HepG2 (cell line): ENCODE data around the gene TSN. TPM values are rescaled to one million over a fixed set of nuclear protein-coding genes. Genes with fewer than 3 reads are reported as not detected.

Experiments used
- DMAP1 ChIP-seq: IDR thresholded peaks from 2 replicates; pipeline ENCODE4 v1.6.1; 2016
- ELF3 ChIP-seq: IDR thresholded peaks from 2 replicates; pipeline ENCODE4 v1.6.1; 2016; ENCODE audit warnings: missing genetic modification reagents, missing compliant biosample characterization
- EZH2 ChIP-seq: conservative IDR thresholded peaks from 2 replicates; pipeline ENCODE4 v1.6.1; 2012; ENCODE audit warnings: mild to moderate bottlenecking, low read depth, low read length, moderate library complexity
- HOXA3 ChIP-seq: sonication (generic); formaldehyde crosslinking; IDR thresholded peaks from 2 replicates; pipeline ENCODE4 v1.5.0; 2020; ENCODE audit warnings: missing genetic modification reagents
- MIER2 ChIP-seq: IDR thresholded peaks from 2 replicates; pipeline ENCODE4 v1.6.1; 2016; ENCODE audit warnings: missing biosample characterization, missing genetic modification reagents
- MTF2 ChIP-seq: sonication (generic); formaldehyde crosslinking; IDR thresholded peaks from 2 replicates; pipeline ENCODE4 v1.5.0; 2020; ENCODE audit warnings: missing genetic modification reagents, borderline replicate concordance
- MXD1 ChIP-seq: sonication (generic); formaldehyde crosslinking; IDR thresholded peaks from 2 replicates; pipeline ENCODE4 v1.4.0; 2020; ENCODE audit warnings: mild to moderate bottlenecking, missing genetic modification reagents
- MXD3 ChIP-seq: IDR thresholded peaks from 2 replicates; pipeline ENCODE4 v1.6.1; 2016; ENCODE audit warnings: mild to moderate bottlenecking, missing biosample characterization, missing genetic modification reagents
- NR2C2 ChIP-seq: sonication (generic); formaldehyde crosslinking; IDR thresholded peaks from 2 replicates; pipeline ENCODE4 v1.4.0; 2020; ENCODE audit warnings: missing genetic modification reagents, mild to moderate bottlenecking, moderate library complexity, borderline replicate concordance
- RBFOX2 ChIP-seq: fragments of 200-400 bp; formaldehyde crosslinking; IDR thresholded peaks from 2 replicates; pipeline ENCODE4 v1.6.1; 2017; ENCODE audit warnings: low read depth, mild to moderate bottlenecking, low read length
- RNF219 ChIP-seq: sonication (generic); formaldehyde crosslinking; IDR thresholded peaks from 2 replicates; pipeline ENCODE4 v1.5.0; 2020; ENCODE audit warnings: mild to moderate bottlenecking, missing genetic modification reagents
- TGIF2 ChIP-seq: IDR thresholded peaks from 2 replicates; pipeline ENCODE4 v1.6.1; 2016; ENCODE audit warnings: control low read depth, missing compliant biosample characterization
- ZBTB25 ChIP-seq: IDR thresholded peaks from 2 replicates; pipeline ENCODE4 v1.6.1; 2018; ENCODE audit warnings: missing genetic modification reagents
- ZBTB3 ChIP-seq: sonication (generic); formaldehyde crosslinking; IDR thresholded peaks from 2 replicates; pipeline ENCODE4 v1.4.0; 2020; ENCODE audit warnings: low read depth, mild to moderate bottlenecking, moderate library complexity, missing genetic modification reagents, borderline replicate concordance
- ZFP36L2 ChIP-seq: sonication (generic); formaldehyde crosslinking; IDR thresholded peaks from 2 replicates; pipeline ENCODE4 v1.4.0; 2020; ENCODE audit warnings: missing genetic modification reagents
- ZMAT5 ChIP-seq: sonication (generic); formaldehyde crosslinking; IDR thresholded peaks from 2 replicates; pipeline ENCODE4 v1.5.0; 2020; ENCODE audit warnings: mild to moderate bottlenecking, low read depth, missing genetic modification reagents, borderline replicate concordance
- ZNF230 ChIP-seq: sonication (generic); formaldehyde crosslinking; IDR thresholded peaks from 2 replicates; pipeline ENCODE4 v1.4.0; 2020; ENCODE audit warnings: mild to moderate bottlenecking, missing genetic modification reagents
- ZNF263 ChIP-seq: sonication (generic); formaldehyde crosslinking; IDR thresholded peaks from 2 replicates; pipeline ENCODE4 v1.4.0; 2020; ENCODE audit warnings: missing genetic modification reagents
- ZNF30 ChIP-seq: sonication (generic); formaldehyde crosslinking; IDR thresholded peaks from 2 replicates; pipeline ENCODE4 v1.5.0; 2020; ENCODE audit warnings: mild to moderate bottlenecking, missing genetic modification reagents
- ZNF34 ChIP-seq: sonication (generic); formaldehyde crosslinking; IDR thresholded peaks from 2 replicates; pipeline ENCODE4 v1.4.0; 2020; ENCODE audit warnings: mild to moderate bottlenecking, missing genetic modification reagents, borderline replicate concordance
- ZNF430 ChIP-seq: sonication (generic); formaldehyde crosslinking; IDR thresholded peaks from 2 replicates; pipeline ENCODE4 v1.9.0; 2021; ENCODE audit warnings: mild to moderate bottlenecking, missing genetic modification reagents
- ZNF580 ChIP-seq: IDR thresholded peaks from 2 replicates; pipeline ENCODE4 v1.6.1; 2016; ENCODE audit warnings: low read depth, borderline replicate concordance
- ZNF619 ChIP-seq: sonication (generic); formaldehyde crosslinking; IDR thresholded peaks from 2 replicates; pipeline ENCODE4 v1.4.0; 2020; ENCODE audit warnings: mild to moderate bottlenecking, missing genetic modification reagents
- ZNF75D ChIP-seq: sonication (generic); formaldehyde crosslinking; IDR thresholded peaks from 2 replicates; pipeline ENCODE4 v1.8.1; 2023; ENCODE audit warnings: missing genetic modification reagents, mild to moderate bottlenecking, borderline replicate concordance
- ZNF782 ChIP-seq: sonication (generic); formaldehyde crosslinking; IDR thresholded peaks from 2 replicates; pipeline ENCODE4 v1.4.0; 2020; ENCODE audit warnings: missing genetic modification reagents, mild to moderate bottlenecking, borderline replicate concordance
- ZSCAN20 ChIP-seq: sonication (generic); formaldehyde crosslinking; IDR thresholded peaks from 2 replicates; pipeline ENCODE4 v1.4.0; 2020; ENCODE audit warnings: missing genetic modification reagents, mild to moderate bottlenecking, borderline replicate concordance
- polyA plus RNA-seq, 8 experiments: library from polyadenylated mRNA; depleted of rRNA in 3 of 8; stranded (reverse) in 7 of 8; unstranded in 1 of 8; fragments of >200 nt; fragmentation: Illumina TruSeq in 4 of 8; extraction: Trizol in 4 of 8; gene quantifications; 2 replicates each; pipeline versions ENCODE4 v1.2.1 to v1.2.3, GENCODE V29; 2011 to 2016; ENCODE audit warnings: low read depth in 4 of 8, missing spikeins in 1 of 8, mixed read lengths in 1 of 8; ENCODE audit not compliant: insufficient read depth in 1 of 8
- total RNA-seq, 5 experiments: library from RNA; depleted of rRNA; stranded (reverse); fragments of >200 nt; fragmentation: Illumina TruSeq; extraction: Trizol; gene quantifications; 2 replicates each; pipeline ENCODE4 v1.2.3, GENCODE V29; 2016; ENCODE audit warnings: low read depth in 1 of 5

The TSN gene
- total and polyA plus RNA-seq, 2 of the 13 experiments (the other 11 are each of a cell fraction or from before 2014, with no cell fraction given), result 56.4 to 115 TPM

GRCh38 chr2:121755237-121756111 lies at the start of gene TSN (continued):
- TF ChIP-seq ZNF30, result no peak
- peak; percentile 97 for TF ChIP-seq MXD3 (CRISPR knock-in tag)
- TF ChIP-seq ZNF75D (CRISPR knock-in tag), result no peak
- peak; percentile 45; the same call in 1 of the 2 replicates for TF ChIP-seq ZNF263 (CRISPR knock-in tag)
- TF ChIP-seq RBFOX2, result peak; percentile 98
- TF ChIP-seq MIER2 (CRISPR knock-in tag), result peak; percentile 21; the same call in 1 of the 2 replicates
- TF ChIP-seq DMAP1 (CRISPR knock-in tag), result peak; percentile 97
- TF ChIP-seq ZNF580 (CRISPR knock-in tag), result peak; percentile 80; the same call in 1 of the 2 replicates
- peak; percentile 93; the same call in 1 of the 2 replicates for TF ChIP-seq ZNF619 (CRISPR knock-in tag)
- TF ChIP-seq ZNF782 (CRISPR knock-in tag), result peak; percentile 57
- peak; percentile 97 for TF ChIP-seq ZBTB25 (CRISPR knock-in tag)
- peak; percentile 92; the same call in 1 of the 2 replicates for TF ChIP-seq ZNF34 (CRISPR knock-in tag)
- peak; percentile 95 for TF ChIP-seq ZNF430
- TF ChIP-seq ZNF230 (CRISPR knock-in tag), result peak; percentile 89
- peak; percentile 85 for TF ChIP-seq MTF2 (CRISPR knock-in tag)
- peak; percentile 97 for TF ChIP-seq MXD1 (CRISPR knock-in tag)
- peak; percentile 90 for TF ChIP-seq ELF3 (CRISPR knock-in tag)
- TF ChIP-seq ZSCAN20 (CRISPR knock-in tag), result peak; percentile 75; the same call in 1 of the 2 replicates
- no peak for TF ChIP-seq ZMAT5 (CRISPR knock-in tag)
- TF ChIP-seq EZH2, result no peak
- TF ChIP-seq RNF219, result no peak
- TF ChIP-seq HOXA3, result peak; percentile 98
- peak; percentile 98 for TF ChIP-seq TGIF2 (CRISPR knock-in tag)
- peak; percentile 87 for TF ChIP-seq NR2C2 (CRISPR knock-in tag)
- 0 out of 2 replicates have a peak, but pooled peaks have one; percentile 41 for TF ChIP-seq ZFP36L2 (CRISPR knock-in tag)
- no peak; the same call in 1 of the 2 replicates for TF ChIP-seq ZBTB3
